Adrenal gland (tissue), 5 donors: ENCODE measurements around the gene UTP18.

Source experiments
- CTCF ChIP-seq, 6 experiments: fragments of 450-650 bp in 4 of 6; fragments of 200-600 bp in 2 of 6; sonication (generic) in 1 of 6; IDR thresholded peaks; 1 replicate in 5 of 6; 2 replicates in 1 of 6; pipeline versions ENCODE4 v1.5.1 to v1.8.0; 2016 to 2021; ENCODE audit warnings: antibody characterized with exemption in 6 of 6, mild to moderate bottlenecking in 2 of 6, moderate library complexity in 1 of 6
- POLR2A ChIP-seq, 2 donors: fragments of 450-650 bp; IDR thresholded peaks; one replicate each; pipeline ENCODE4 v1.6.1; 2017; ENCODE audit warnings: antibody characterized with exemption in 2 of 2, mild to moderate bottlenecking in 2 of 2, moderate library complexity in 1 of 2
- donor health status: DM: no; HTN: no; CAD: no.

GRCh38 chr17:51217946-51218345, 42.4 kb upstream of the UTP18 start:
- TF ChIP-seq POLR2A (IDR thresholded peaks at IDR 0.05) (no peak), CTCF (IDR thresholded peaks at IDR 0.05) (no peak)
